Lung (tissue), 12 donors: Measurements from ENCODE around the gene DLG3. TPM values are rescaled to one million over a fixed set of nuclear protein-coding genes. Genes with fewer than 3 reads are reported as not detected.

Experiments
- ATAC-seq: fragments of 200-7000 bp; cut with Tn5 transposase; one replicate; pipeline ENCODE4 v1.9.1; 2020; ENCODE audit warnings: moderate number of reproducible peaks; ENCODE audit not compliant: insufficient read depth, low FRiP score
- DNase-seq, 3 donors: peaks; one replicate each; pipeline ENCODE4 v3.0.0-alpha.2; 2013 to 2017
- H3K27ac ChIP-seq, 2 donors: one replicate each; pipeline ENCODE4 v1.5.1; 2013; ENCODE audit warnings: mild to moderate bottlenecking in 2 of 2, moderate library complexity in 2 of 2, control low read depth in 1 of 2, inconsistent platforms in 1 of 2, low read depth in 1 of 2, low read length in 1 of 2
- H3K27me3 ChIP-seq, 3 donors: one replicate each; pipeline ENCODE4 v1.5.1; 2013; ENCODE audit warnings: low read length in 2 of 3; ENCODE audit not compliant: control insufficient read depth in 3 of 3, insufficient read depth in 3 of 3
- H3K36me3 ChIP-seq, 4 donors: one replicate each; pipeline ENCODE4 v1.5.1; 2013; ENCODE audit warnings: low read length in 4 of 4, mild to moderate bottlenecking in 1 of 4, moderate library complexity in 1 of 4; ENCODE audit not compliant: control insufficient read depth in 4 of 4, insufficient read depth in 4 of 4
- H3K4me1 ChIP-seq, 5 donors: one replicate each; pipeline ENCODE4 v1.5.1; 2013; ENCODE audit warnings: low read length in 5 of 5, mild to moderate bottlenecking in 2 of 5, moderate library complexity in 1 of 5; ENCODE audit not compliant: control insufficient read depth in 5 of 5, insufficient read depth in 5 of 5
- H3K4me3 ChIP-seq: one replicate; pipeline ENCODE4 v1.5.1; 2013; ENCODE audit warnings: mild to moderate bottlenecking, control low read depth, moderate library complexity
- H3K9ac ChIP-seq, 2 donors: one replicate each; pipeline ENCODE4 v1.5.1; 2013; ENCODE audit warnings: low read length in 2 of 2, control low read depth in 1 of 2; ENCODE audit not compliant: insufficient read depth in 1 of 2
- H3K9me3 ChIP-seq, 4 donors: one replicate each; pipeline ENCODE4 v1.5.1; 2013; ENCODE audit warnings: low read length in 3 of 4, mild to moderate bottlenecking in 1 of 4, moderate library complexity in 1 of 4; ENCODE audit not compliant: control insufficient read depth in 4 of 4, insufficient read depth in 3 of 4
- WGBS, 2 donors: extraction: QIAGEN DNeasy Blood & Tissue Kit; methylation state at CpG; one replicate each; pipeline ENCODE4 v1.1.7; 2013; 5-methylcytosine and 5-hydroxymethylcytosine counted together
- polyA plus RNA-seq, 2 donors: library from polyadenylated mRNA; stranded (reverse); fragments of 200-250 nt; gene quantifications; one replicate each; pipeline ENCODE4 v1.2.1, GENCODE V29; 2013
- total RNA-seq, 2 donors: library from RNA; depleted of rRNA in 1 of 2; stranded (reverse); fragments of >200 nt in 1 of 2; gene quantifications; one replicate each; pipeline ENCODE4 v1.2.1, GENCODE V29; 2014 to 2021
- TF ChIP-seq, protein P1 (sequence below): IDR thresholded peaks from 2 replicates; pipeline ENCODE4 v1.5.1; 2012; ENCODE audit warnings: mild to moderate bottlenecking; ENCODE audit errors: control extremely low read depth, extremely low read depth
- donor health status: control.
- donor health status: control.
- donor health status: Bipolar disorder and iron deficiency.
- donor health status: healthy.
- donor health status: DM: yes; HTN: yes; CAD: no.

The DLG3 gene
- total and polyA plus RNA-seq, 4 donors: 9.3 to 31.5 (median 18.6) TPM

DNA sequence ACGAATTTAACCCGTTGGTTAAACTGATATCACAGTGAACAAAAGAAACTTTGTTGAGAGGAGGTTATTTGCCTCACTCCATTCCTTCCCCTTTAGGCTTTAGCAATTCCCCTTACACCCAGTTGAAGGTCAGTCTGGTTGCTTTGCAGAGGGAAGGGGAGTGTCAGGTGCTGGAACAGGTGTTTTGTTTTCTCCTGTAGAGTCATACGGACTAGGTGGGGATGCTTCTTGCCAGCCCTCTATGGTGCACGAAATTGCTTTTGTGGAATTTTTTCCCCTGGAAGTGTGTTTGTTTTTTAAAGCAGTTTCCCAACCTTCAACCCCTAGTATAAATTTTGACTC lies 33.1 kb downstream of the DLG3 start:
- DNase-seq: no peak
- Histone ChIP-seq H3K9ac (no peak overlapping the region), H3K4me3 (no peak overlapping the region), H3K4me1 (peaks cover 0 to 16% (median 6%) of the 10 kb centered on the region in 5 donors), H3K9me3 (no peaks in the 10 kb centered on the region), H3K36me3 (no peaks in the 10 kb centered on the region), H3K27ac (peak overlapping the region; percentile 48 to 66), H3K27me3 (no peaks in the 10 kb centered on the region)
- ATAC-seq: no peak
- TF ChIP-seq, protein P1, sequence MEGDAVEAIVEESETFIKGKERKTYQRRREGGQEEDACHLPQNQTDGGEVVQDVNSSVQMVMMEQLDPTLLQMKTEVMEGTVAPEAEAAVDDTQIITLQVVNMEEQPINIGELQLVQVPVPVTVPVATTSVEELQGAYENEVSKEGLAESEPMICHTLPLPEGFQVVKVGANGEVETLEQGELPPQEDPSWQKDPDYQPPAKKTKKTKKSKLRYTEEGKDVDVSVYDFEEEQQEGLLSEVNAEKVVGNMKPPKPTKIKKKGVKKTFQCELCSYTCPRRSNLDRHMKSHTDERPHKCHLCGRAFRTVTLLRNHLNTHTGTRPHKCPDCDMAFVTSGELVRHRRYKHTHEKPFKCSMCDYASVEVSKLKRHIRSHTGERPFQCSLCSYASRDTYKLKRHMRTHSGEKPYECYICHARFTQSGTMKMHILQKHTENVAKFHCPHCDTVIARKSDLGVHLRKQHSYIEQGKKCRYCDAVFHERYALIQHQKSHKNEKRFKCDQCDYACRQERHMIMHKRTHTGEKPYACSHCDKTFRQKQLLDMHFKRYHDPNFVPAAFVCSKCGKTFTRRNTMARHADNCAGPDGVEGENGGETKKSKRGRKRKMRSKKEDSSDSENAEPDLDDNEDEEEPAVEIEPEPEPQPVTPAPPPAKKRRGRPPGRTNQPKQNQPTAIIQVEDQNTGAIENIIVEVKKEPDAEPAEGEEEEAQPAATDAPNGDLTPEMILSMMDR: no peak
- WGBS, 2 donors: 35 to 49% methylated on average over 4 of the region's 4 CpGs

DNA sequence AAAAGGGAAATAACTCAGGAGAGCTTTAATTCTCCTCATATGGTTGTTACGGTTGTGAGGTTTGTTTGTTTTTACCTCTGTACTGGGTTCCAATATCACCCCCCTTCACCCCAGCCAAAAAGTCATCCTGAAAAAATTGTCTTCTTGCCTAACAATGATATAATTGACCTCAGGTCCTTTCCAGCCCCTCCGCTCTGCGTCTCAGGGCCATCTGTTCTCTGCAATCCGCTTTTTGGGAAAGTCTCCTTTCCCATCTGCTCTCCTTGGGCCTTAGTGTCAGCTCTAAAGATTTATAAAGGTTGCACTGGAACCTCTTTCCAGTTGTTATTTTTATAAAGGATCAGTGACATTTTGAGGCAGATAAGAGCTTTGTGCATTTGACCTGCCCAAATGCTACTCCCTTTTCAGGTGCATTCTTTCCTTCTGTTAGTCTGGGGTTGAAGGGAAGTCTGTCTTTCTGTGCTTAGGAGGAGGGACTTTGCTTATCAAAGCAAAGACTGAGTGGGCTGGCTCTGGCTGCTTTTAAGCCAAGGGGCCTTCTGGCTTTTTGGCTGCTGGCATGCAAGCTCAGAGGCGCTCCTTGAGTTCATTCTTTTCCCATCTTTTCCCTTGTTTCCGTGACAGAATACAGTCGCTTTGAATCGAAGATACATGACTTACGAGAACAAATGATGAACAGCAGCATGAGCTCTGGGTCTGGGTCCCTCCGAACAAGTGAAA lies 34.1 kb downstream of the DLG3 start:
- ATAC-seq: no peak
- H3K36me3 ChIP-seq: no peaks in the 10 kb centered on the region
- no peak for DNase-seq
- WGBS, 2 donors: 68 to 90% methylated on average over 10 of the region's 10 CpGs
- H3K4me1 ChIP-seq: peaks cover 0 to 16% (median 6%) of the 10 kb centered on the region in 5 donors
- TF ChIP-seq, protein P1: no peak
- H3K9ac ChIP-seq: no peak overlapping the region
- H3K9me3 ChIP-seq: no peaks in the 10 kb centered on the region
- no peaks in the 10 kb centered on the region for H3K27me3 ChIP-seq
- H3K27ac ChIP-seq: peak overlapping the region in 1 of 2 donors; percentile 90
- H3K4me3 ChIP-seq: no peak overlapping the region

DNA sequence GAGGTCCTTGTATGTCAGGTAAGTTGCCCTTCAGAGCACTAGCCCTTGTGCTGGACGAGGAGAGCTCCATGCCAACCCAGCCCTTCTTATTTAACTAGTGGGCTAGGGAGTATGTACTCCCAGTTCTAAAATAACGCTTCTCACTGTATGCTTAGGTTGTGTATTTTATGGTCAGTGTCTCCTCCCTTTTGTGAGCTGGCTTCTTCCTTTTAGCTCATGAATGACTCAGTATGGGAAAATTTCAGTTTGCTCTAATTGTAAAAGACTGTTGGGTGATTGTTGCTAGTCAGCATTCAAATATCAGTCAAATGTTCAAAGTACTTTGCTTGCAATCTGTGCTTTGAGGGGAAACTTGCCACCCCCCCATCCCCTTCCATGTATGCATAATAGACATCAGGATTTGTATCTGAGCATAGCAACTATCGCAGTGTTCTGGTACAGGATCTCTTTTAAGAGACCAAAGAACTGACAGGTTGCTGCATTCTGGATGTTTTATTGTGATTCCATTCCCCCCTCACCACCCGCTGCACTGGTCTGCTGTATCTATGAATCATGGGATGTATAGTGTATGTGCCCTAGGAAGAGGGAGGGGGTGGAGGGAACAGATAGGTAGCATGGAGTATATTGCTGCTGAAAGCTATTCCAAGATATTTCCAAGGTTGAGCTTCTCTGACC lies 34.7 kb downstream of the DLG3 start:
- H3K27ac ChIP-seq: peak overlapping the region; percentile 58 to 90
- H3K4me1 ChIP-seq: peaks cover 0 to 16% (median 6%) of the 10 kb centered on the region in 5 donors
- H3K9ac ChIP-seq: no peak overlapping the region
- H3K27me3 ChIP-seq: no peaks in the 10 kb centered on the region
- H3K9me3 ChIP-seq: no peaks in the 10 kb centered on the region
- ATAC-seq (no peak), DNase-seq (no peak)
- H3K4me3 ChIP-seq: no peak overlapping the region
- 60 to 80% methylated on average over 4 of the region's 4 CpGs for WGBS, 2 donors
- TF ChIP-seq, protein P1: no peak
- no peaks in the 10 kb centered on the region for H3K36me3 ChIP-seq
